ENCODE measurements around the gene TIE1. TPM values are rescaled to one million over a fixed set of nuclear protein-coding genes. Genes with fewer than 3 reads are reported as not detected.
A peak's percentile ranks its signal among the peaks of the same experiment; 100 is the strongest.

TIE1 gene
- total and polyA plus RNA-seq, 2 of the 13 experiments (the other 11 are each of a cell fraction or from before 2014, with no cell fraction given): 0.58 to 0.84 TPM

DNA sequence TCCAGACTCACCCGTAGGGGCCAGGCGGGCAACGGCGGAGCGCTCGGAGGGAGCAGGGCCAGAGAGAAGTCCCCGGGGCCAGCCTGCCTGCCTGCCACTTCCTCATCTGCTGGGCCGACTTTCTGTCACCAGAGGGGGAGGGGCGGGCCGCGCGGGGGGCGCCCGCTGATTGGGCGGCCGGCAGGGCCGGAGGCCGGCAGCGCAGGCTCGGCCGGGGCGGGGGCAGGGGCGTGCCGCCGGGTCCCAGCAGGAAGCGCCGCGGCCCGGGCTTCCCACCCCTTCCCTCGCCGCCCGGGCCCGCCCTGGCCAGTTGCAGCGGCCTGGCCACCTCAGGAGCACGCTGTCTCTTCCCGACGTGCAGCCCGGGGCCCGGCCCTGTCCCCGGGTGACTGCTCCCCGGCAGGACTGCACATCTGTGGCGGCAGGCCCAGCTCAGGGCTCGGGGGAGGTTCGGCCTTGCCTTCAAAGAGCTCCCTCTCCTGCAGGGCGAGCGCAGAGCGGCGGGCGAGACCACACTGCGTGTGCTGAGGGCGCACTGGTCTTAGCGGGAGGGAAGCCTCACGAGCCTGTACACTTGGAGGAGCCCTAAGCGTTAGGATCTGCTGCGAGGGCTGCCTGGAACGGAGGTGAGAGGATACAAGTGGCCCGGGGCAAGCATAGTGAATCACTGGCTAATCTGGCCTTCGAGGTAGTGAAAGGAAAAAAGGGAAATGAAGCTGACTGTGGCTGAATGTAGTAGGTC is 67.3 kb downstream of the TIE1 start, which contains the start of gene ELOVL1 (continued):
- TF ChIP-seq ZBTB40 (IDR thresholded peaks at IDR 0.05): no peak
- TF ChIP-seq ZBTB40 (CRISPR knock-in tag; IDR thresholded peaks at IDR 0.05): peak; percentile 56; the same call in 1 of the 2 replicates
- TF ChIP-seq TBP (CRISPR knock-in tag; IDR thresholded peaks at IDR 0.05): no peak
- no peak for TF ChIP-seq XBP1 (CRISPR knock-in tag; IDR thresholded peaks at IDR 0.05)
- TF ChIP-seq ZNF333 (CRISPR knock-in tag; IDR thresholded peaks at IDR 0.05; ENCODE audit: borderline replicate concordance): no peak
- no peak for TF ChIP-seq NPAS2 (CRISPR knock-in tag; IDR thresholded peaks at IDR 0.05; ENCODE audit: borderline replicate concordance)
- peak; percentile 80 for TF ChIP-seq ZSCAN12 (CRISPR knock-in tag; IDR thresholded peaks at IDR 0.05)
- peak; percentile 72 for TF ChIP-seq ELF3 (CRISPR knock-in tag; IDR thresholded peaks at IDR 0.05)
- TF ChIP-seq RFXANK (CRISPR knock-in tag; IDR thresholded peaks at IDR 0.05): 0 out of 2 replicates have a peak, but pooled peaks have one; percentile 33
- TF ChIP-seq SRSF1 (optimal IDR thresholded peaks at IDR 0.05; ENCODE audit: low read depth, low read length): peak; percentile 30
- TF ChIP-seq ARNT (IDR thresholded peaks at IDR 0.05): no peak
- no peak for TF ChIP-seq MATR3 (CRISPR knock-in tag; IDR thresholded peaks at IDR 0.05)
- TF ChIP-seq EHMT2 (IDR thresholded peaks at IDR 0.05; ENCODE audit: borderline replicate concordance, low read depth, low read length): no peak
- peak; percentile 31; the same call in 1 of the 2 replicates for TF ChIP-seq ATF7-NPFF (CRISPR knock-in tag; IDR thresholded peaks at IDR 0.05; ENCODE audit: low read depth)
- TF ChIP-seq ZFP90 (CRISPR knock-in tag; IDR thresholded peaks at IDR 0.05; ENCODE audit: borderline replicate concordance): peak; percentile 81; the same call in 1 of the 2 replicates
- peak; percentile 79 for TF ChIP-seq YEATS2 (CRISPR knock-in tag; IDR thresholded peaks at IDR 0.05; ENCODE audit: borderline replicate concordance)
- TF ChIP-seq POLR2AphosphoS5 (IDR thresholded peaks at IDR 0.05; ENCODE audit: low read depth, low read length): peak; percentile 88
- TF ChIP-seq REPIN1 (CRISPR knock-in tag; IDR thresholded peaks at IDR 0.05; ENCODE audit: borderline replicate concordance, low read depth): peak; percentile 92
- peak; percentile 58 for TF ChIP-seq ZEB1 (IDR thresholded peaks at IDR 0.05; ENCODE audit: insufficient replicate concordance, low read depth)
- no peak; the same call in 1 of the 2 replicates for TF ChIP-seq ZNF678 (CRISPR knock-in tag; IDR thresholded peaks at IDR 0.05)

Data from HepG2 (cell line).